RPMI7951 (cell line): Measurements from ENCODE around the gene TNFSF10. TPM values are rescaled to one million over a fixed set of nuclear protein-coding genes. Genes with fewer than 3 reads are reported as not detected.
"Not testable (repeated sequence)": the region's sequence is repeated elsewhere in the genome, so short reads cannot be mapped to it uniquely, and the experiment has no call there.

Source experiments
- DNase-seq: peaks from one replicate; pipeline ENCODE4 v3.0.0-alpha.2; 2012; ENCODE audit warnings: low read depth
- total RNA-seq: library from RNA; depleted of rRNA; stranded (reverse); fragments of >200 nt; shearing (Covaris generic); gene quantifications from 2 replicates; pipeline ENCODE4 v1.2.3, GENCODE V29; 2014; rRNA removed

The TNFSF10 gene
- 8.3 and 11.7 TPM in 2 replicates for total RNA-seq

GRCh38 chr3:172522871-172523818 lies at the start of gene TNFSF10:
TSS of gene TNFSF10 (minus strand) at chr3:172523430. CDS start at chr3:172523384, 46 bp downstream.
- peak; percentile 64 for DNase-seq

- no peak for DNase-seq
Measured at GRCh38 chr3:172569128-172570008, 46.1 kb upstream of the TNFSF10 start.

- DNase-seq = no peak
Measured at GRCh38 chr3:172568701-172569100, 45.5 kb upstream of the TNFSF10 start.

GRCh38 chr3:172566785-172567184 lies 43.6 kb upstream of the TNFSF10 start:
- not testable (repeated sequence) for DNase-seq

- peak; percentile 18 for DNase-seq
Measured at GRCh38 chr3:172564499-172564898, 41.3 kb upstream of the TNFSF10 start.

- peak; percentile 84 for DNase-seq
Measured at GRCh38 chr3:172562871-172563865, 39.9 kb upstream of the TNFSF10 start.

- DNase-seq = no peak
Measured at GRCh38 chr3:172561897-172562640, 38.8 kb upstream of the TNFSF10 start.

- DNase-seq = no peak
Measured at GRCh38 chr3:172560586-172560985, 37.4 kb upstream of the TNFSF10 start.

- DNase-seq = no peak
Measured at GRCh38 chr3:172560026-172560425, 36.8 kb upstream of the TNFSF10 start.

GRCh38 chr3:172559020-172559419 lies 35.8 kb upstream of the TNFSF10 start:
- no peak for DNase-seq

GRCh38 chr3:172557515-172558220 lies 34.4 kb upstream of the TNFSF10 start:
- DNase-seq = no peak

GRCh38 chr3:172553526-172554252 lies 30.5 kb upstream of the TNFSF10 start:
- no peak for DNase-seq

GRCh38 chr3:172552607-172553006 lies 29.4 kb upstream of the TNFSF10 start:
- DNase-seq = no peak

GRCh38 chr3:172551874-172552273 lies 28.6 kb upstream of the TNFSF10 start:
- no peak for DNase-seq

- DNase-seq = peak; percentile 96
Measured at GRCh38 chr3:172550347-172550943, 27.2 kb upstream of the TNFSF10 start.

GRCh38 chr3:172549144-172549543 lies 25.9 kb upstream of the TNFSF10 start:
- DNase-seq = no peak

- DNase-seq = no peak
Measured at GRCh38 chr3:172546628-172547214, 23.5 kb upstream of the TNFSF10 start.

- no peak for DNase-seq
Measured at GRCh38 chr3:172546105-172546504, 22.9 kb upstream of the TNFSF10 start.
